Measurements from ENCODE around the gene ADTRP.
"Not testable (repeated sequence)": the region's sequence is repeated elsewhere in the genome, so short reads cannot be mapped to it uniquely, and the experiment has no call there.

ADTRP gene

DNA sequence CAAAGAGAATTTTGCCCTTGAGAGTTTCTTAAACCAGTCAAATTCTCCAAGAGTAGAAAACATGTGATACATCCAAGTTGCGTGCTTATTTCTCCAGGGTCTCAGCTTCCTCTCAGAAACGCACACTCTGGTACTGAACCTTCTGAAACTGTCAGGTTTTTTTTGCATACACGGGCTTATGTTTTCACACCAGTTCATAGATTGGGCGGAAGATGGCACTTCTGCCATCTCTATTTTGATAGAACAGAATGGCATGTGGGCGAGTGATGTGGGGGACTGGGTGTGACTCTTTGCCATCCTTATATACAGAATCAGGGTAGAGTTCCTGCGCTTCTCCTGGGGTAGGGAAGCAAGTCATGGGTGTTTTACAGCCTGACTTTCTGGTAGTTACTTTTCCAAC is 56.4 kb downstream of the ADTRP start:
- DNase-seq = no peak

- no peak for DNase-seq
Measured at GRCh38 chr6:11718463-11718862, 60.1 kb downstream of the ADTRP start.

- no peak for DNase-seq
Measured at GRCh38 chr6:11718031-11718430, 60.6 kb downstream of the ADTRP start.

DNA sequence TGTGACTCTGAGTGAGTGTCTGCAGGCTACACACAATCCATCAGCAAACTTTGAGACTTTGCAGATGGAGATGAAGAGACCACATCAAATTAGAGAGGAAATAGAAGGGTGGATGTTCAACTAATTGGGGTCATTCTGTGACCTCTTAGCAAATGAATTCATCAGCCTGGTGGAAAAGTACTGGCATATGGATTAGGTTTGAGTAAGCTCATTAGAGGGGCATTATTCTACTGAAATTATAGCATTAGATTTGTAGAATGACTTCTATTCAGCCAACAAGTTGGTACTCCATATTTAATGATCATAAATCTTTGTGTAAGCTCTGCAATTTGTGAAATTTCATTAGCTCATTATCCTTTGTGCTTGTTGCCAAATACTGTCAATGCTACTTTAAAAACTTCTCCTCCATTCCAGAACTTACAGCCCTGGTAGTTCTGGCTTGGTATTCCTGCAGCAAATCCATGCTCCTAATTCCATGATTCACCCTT is 63.8 kb downstream of the ADTRP start:
- DNase-seq = peak; percentile 62

- no peak for DNase-seq
Measured at GRCh38 chr6:11714116-11714797, 64.3 kb downstream of the ADTRP start.

- no peak for DNase-seq
Measured at GRCh38 chr6:11712760-11713159, 65.8 kb downstream of the ADTRP start.

DNA sequence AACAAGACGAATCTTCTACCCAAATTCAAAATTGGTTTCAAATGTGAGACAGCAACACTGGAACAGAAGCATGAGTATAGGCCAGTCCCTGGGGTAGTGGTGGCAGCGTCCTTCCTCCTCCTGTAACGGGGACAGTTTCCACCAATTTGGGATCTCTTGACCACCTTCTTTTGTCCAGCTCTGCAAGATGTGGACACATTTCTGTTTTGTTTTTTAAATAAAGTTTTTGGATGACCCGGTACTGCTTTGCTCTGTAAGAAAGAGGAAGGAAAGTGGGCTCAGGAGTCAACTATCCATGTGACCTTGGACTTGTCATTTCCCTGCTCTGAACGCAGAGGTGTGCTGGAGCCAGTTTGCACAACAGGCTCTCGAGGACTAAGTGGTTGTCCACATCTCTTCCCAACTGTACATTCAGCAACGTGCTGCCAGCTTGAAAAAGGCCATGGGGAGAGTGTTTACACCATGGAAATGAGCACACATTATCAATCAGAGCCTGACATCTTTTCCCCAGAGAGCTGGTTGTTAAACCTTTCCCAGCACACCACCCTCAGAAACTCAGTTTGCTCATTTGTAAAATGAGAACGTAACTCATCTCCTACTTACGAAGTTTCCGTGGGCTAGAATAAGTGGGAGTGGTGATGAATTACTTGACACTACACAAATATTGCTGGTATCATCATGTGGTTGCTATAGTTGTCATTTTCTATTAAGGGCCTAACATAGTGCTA is 66.5 kb downstream of the ADTRP start:
- DNase-seq = no peak

DNA sequence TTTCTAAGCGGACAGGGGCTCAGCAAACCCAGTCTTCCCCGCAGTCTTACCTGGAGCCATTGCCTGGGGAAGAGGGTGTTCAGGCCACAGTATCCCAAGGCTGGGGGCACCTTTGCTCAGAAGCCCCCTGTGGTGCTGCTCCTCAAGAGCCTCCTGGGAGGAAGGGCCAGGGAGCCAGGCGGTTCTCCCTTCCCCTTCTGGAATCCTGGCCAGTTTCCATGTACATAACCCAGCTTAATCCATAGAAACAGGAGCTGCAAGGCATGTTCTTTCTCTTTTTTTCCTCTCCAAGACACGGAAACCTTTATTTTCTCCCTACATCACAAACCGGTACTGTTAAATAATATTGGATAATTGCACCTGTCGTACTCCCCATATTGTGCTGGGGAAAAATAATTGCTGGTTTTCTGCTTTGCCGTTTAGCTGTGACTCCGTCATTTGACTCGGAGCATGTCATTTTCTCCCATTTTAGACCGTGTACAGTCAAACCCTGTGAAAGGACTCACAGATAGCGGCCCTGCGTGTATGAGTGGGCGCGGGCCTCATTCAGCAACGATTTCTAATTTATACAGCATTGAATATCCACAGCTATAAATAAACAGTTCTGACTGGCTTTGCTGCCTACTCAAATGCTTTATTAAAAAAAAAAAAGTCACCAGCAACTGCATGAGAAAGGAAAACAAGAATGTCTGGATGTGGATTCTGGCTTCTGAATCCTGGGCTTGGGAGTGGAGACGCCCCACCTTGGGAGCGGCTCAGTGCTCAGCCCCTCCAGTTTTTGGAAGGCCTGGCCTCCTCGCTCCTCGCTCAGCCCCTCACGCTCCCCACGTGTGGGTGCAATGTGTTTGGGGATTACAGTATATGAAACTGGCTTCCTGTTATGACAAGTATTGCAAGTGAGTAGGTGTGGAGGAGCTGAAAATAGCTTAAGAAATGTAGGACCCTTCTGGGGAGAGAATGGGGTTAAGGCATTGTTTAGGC is 67.3 kb downstream of the ADTRP start:
- no peak for DNase-seq

- DNase-seq = peak; percentile 23
Measured at GRCh38 chr6:11710311-11710761, 68.3 kb downstream of the ADTRP start.

- DNase-seq = no peak
Measured at GRCh38 chr6:11706171-11706570, 72.4 kb downstream of the ADTRP start.

- DNase-seq = no peak
Measured at GRCh38 chr6:11705483-11705882, 73.1 kb downstream of the ADTRP start.

- DNase-seq = no peak
Measured at GRCh38 chr6:11705069-11705468, 73.5 kb downstream of the ADTRP start.

GRCh38 chr6:11703725-11704124 is 74.9 kb downstream of the ADTRP start:
- no peak for DNase-seq

DNA sequence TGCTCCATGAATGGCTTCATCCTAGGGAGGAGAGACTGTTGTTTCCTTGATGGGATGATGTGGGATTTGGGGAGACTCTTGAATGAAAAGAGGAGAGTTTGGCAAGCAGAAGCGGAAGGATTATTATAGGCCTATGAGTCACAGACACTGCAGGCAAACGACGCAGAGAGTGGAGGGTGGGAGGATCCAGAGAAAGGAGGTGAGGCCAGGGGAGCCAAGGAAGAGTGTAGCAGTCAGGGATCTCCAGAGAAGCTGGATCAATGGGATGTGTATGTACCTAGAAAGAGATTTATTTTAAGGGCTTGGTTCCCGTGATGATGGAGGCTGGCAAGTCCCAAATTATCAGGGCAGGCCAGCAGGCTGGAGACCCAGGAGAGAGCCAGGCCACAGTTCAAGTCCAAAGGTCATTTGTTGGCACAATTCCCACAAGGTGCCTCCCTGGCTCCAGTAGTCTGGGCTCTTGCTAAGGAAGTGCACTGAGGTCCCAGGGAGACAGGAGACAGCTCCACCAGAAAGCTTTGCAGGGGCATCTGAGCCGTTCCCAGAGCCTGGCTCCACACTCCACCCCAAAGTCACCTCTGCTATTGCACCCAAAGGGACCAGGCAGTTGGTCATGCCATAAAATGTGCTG is 76.0 kb downstream of the ADTRP start:
- DNase-seq = no peak

- no peak for DNase-seq
Measured at GRCh38 chr6:11702089-11702488, 76.5 kb downstream of the ADTRP start.

GRCh38 chr6:11701573-11701972 is 77.0 kb downstream of the ADTRP start:
- no peak for DNase-seq

- no peak for DNase-seq
Measured at GRCh38 chr6:11700118-11700718, 78.4 kb downstream of the ADTRP start.

- no peak for DNase-seq
Measured at GRCh38 chr6:11699576-11699975, 79.0 kb downstream of the ADTRP start.

DNA sequence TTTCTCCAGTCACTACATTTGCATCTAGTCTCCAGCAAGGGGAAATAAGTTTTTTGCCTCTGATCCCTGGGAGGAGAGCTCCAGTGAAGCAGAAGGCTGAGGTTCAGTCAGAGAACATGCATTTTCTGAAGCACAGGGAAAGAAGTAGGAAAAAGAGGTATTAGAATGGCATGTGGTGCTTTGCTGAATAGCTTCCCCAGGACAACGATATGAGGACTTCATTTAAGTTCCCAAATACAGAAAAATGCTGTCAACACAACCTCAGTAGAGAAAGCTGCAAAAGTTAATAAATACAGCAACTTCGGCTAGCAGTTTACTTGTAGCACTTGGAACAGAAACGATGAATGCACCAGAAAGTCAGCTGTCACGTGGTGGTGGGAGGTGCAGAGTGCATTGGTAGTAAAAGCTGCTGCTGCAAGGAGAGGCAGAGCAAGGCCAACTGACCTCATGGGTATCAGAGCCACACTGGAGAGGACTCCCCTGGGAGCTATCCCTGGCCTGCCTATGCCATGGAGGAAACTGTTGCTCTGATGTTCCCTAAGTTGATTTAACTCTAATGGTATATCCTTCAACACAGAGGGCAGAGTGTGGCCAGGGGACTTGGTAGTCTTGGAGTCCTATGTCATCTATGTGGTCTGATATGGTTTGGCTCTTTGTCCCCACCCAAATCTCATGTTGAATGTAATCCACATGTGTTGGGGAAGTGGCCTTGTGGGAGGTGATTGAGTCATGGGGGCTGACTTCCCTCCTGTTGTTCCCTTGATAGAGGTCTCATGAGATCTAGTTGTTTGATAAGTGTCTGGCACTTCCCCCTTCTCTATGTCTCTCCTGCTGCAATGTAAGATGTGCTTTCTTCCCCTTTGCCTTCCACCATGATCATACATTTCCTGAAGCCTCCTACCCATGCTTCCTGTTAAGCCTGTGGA is 85.9 kb downstream of the ADTRP start:
- DNase-seq = no peak

GRCh38 chr6:11689847-11690246 is 88.8 kb downstream of the ADTRP start:
- no peak for DNase-seq

- DNase-seq = not testable (repeated sequence)
Measured at GRCh38 chr6:11689400-11689799, 89.2 kb downstream of the ADTRP start.

Data from retina (tissue), 1 donor.